A549 (cell line): ENCODE measurements around the gene NEURL1. TPM values are rescaled to one million over a fixed set of nuclear protein-coding genes. Genes with fewer than 3 reads are reported as not detected.

Experiments
- ATAC-seq, 2 experiments: fragments of 200-7000 bp in 1 of 2; fragments of >200 bp in 1 of 2; cut with Nextera tagmentation in 1 of 2; cut with Tn5 transposase in 1 of 2; 3 replicates each; pipeline versions ENCODE4 v1.8.0 to v1.9.1; 2018 to 2020; ENCODE audit warnings: mild to moderate bottlenecking in 1 of 2, moderate library complexity in 1 of 2
- CTCF ChIA-PET: fragments of 300-600 bp; sonication (Branson Sonifier 250); formaldehyde crosslinking; extraction: SDS; loops from one replicate; lab custom pipeline; 2021; ENCODE audit warnings: antibody characterized with exemption, inconsistent platforms; lab: Yijun Ruan, JAX
- POLR2A ChIA-PET: fragments of 350-600 bp; formaldehyde crosslinking; extraction: SDS; loops from one replicate; lab custom pipeline; 2021; ENCODE audit warnings: antibody characterized with exemption, inconsistent platforms; lab: Yijun Ruan, JAX
- DNase-seq, 2 experiments: peaks; one replicate each; pipeline versions ENCODE4 v3.0.0 to v3.0.0-alpha.2; 2011 to 2016; ENCODE audit warnings: low read depth in 1 of 2, low spot score in 1 of 2
- FAIRE-seq: peaks from 2 replicates; lab custom pipeline; 2011; peaks lifted over from hg19 to GRCh38; lab: Jason Lieb, UNC
- H3K27ac ChIP-seq, 2 experiments: fragments of >200 bp; sonication (Bioruptor Twin); formaldehyde crosslinking; 3 replicates each; pipeline ENCODE4 v1.5.1; 2016 to 2017
- H3K4me1 ChIP-seq: fragments of >200 bp; sonication (Bioruptor Twin); formaldehyde crosslinking; 3 replicates; pipeline ENCODE4 v1.6.1; 2016
- H3K4me2 ChIP-seq: fragments of >200 bp; sonication (Bioruptor Twin); formaldehyde crosslinking; 3 replicates; pipeline ENCODE4 v1.6.1; 2016
- H3K4me3 ChIP-seq: fragments of >200 bp; sonication (Bioruptor Twin); formaldehyde crosslinking; 3 replicates; pipeline ENCODE4 v1.5.1; 2016
- H3K9me3 ChIP-seq: fragments of >200 bp; sonication (Bioruptor Twin); formaldehyde crosslinking; 3 replicates; pipeline ENCODE4 v1.6.1; 2016
- BHLHE40 ChIP-seq: IDR thresholded peaks from 2 replicates; pipeline ENCODE4 v1.6.1; 2012; ENCODE audit warnings: low read depth, low read length, inconsistent platforms
- CBX2 ChIP-seq: fragments of 200-600 bp; sonication (generic); IDR thresholded peaks from 2 replicates; pipeline ENCODE4 v1.6.1; 2016; ENCODE audit warnings: low read depth, mild to moderate bottlenecking, borderline replicate concordance
- CBX8 ChIP-seq: fragments of 200-600 bp; sonication (generic); IDR thresholded peaks from 2 replicates; pipeline ENCODE4 v1.6.1; 2016
- CEBPB ChIP-seq, 2 experiments: fragments of >200 bp in 1 of 2; sonication (Bioruptor Twin) in 1 of 2; formaldehyde crosslinking in 1 of 2; IDR thresholded peaks; 2 replicates each; pipeline ENCODE4 v1.6.1; 2012 to 2016
- EHF ChIP-seq: fragments of 250-450 bp; sonication (Bioruptor Pico); IDR thresholded peaks from 2 replicates; pipeline ENCODE4 v1.5.0; 2020; ENCODE audit warnings: mild to moderate bottlenecking
- EHMT2 ChIP-seq: fragments of 200-600 bp; sonication (generic); IDR thresholded peaks from 2 replicates; pipeline ENCODE4 v1.6.1; 2016; ENCODE audit warnings: antibody characterized with exemption, low read depth, mild to moderate bottlenecking, moderate library complexity
- FOSL2 ChIP-seq, 2 experiments: fragments of 450-650 bp in 1 of 2; fragments of >200 bp in 1 of 2; sonication (Bioruptor Twin) in 1 of 2; formaldehyde crosslinking; IDR thresholded peaks; 2 replicates each; pipeline versions ENCODE4 v1.5.0 to v1.6.1; 2016 to 2020; ENCODE audit warnings: mild to moderate bottlenecking in 1 of 2, moderate library complexity in 1 of 2
- FOXS1 ChIP-seq: fragments of 250-450 bp; sonication (Bioruptor Pico); IDR thresholded peaks from 2 replicates; pipeline ENCODE4 v1.5.0; 2020; ENCODE audit warnings: mild to moderate bottlenecking, moderate library complexity
- GATA3 ChIP-seq: IDR thresholded peaks from 2 replicates; pipeline ENCODE4 v1.6.1; 2012; ENCODE audit warnings: borderline replicate concordance
- HOXB5 ChIP-seq: fragments of 250-450 bp; sonication (Bioruptor Pico); IDR thresholded peaks from 2 replicates; pipeline ENCODE4 v1.5.0; 2020; ENCODE audit warnings: mild to moderate bottlenecking, moderate library complexity
- JUN ChIP-seq, 2 experiments: fragments of >200 bp; sonication (Bioruptor Twin); formaldehyde crosslinking; IDR thresholded peaks; 2 replicates in 1 of 2; 3 replicates in 1 of 2; pipeline ENCODE4 v1.6.1; 2016 to 2017
- JUNB ChIP-seq: fragments of >200 bp; sonication (Bioruptor Twin); formaldehyde crosslinking; IDR thresholded peaks from 2 replicates; pipeline ENCODE4 v1.6.1; 2016
- KDM1A ChIP-seq: fragments of 200-600 bp; sonication (generic); IDR thresholded peaks from 2 replicates; pipeline ENCODE4 v1.6.1; 2016; ENCODE audit warnings: low read depth, mild to moderate bottlenecking
- NFE2L2 ChIP-seq: fragments of 150-350 bp; conservative IDR thresholded peaks from 2 replicates; pipeline ENCODE4 v1.6.1; 2014; ENCODE audit warnings: low read length
- NR3C1 ChIP-seq: fragments of >200 bp; sonication (Bioruptor Twin); formaldehyde crosslinking; IDR thresholded peaks from 3 replicates; pipeline ENCODE4 v1.6.1; 2017
- POLR2A ChIP-seq: IDR thresholded peaks from 2 replicates; pipeline ENCODE4 v1.6.1; 2012; ENCODE audit warnings: mild to moderate bottlenecking, low read length
- POLR2AphosphoS2 ChIP-seq: conservative IDR thresholded peaks from 2 replicates; pipeline ENCODE4 v1.6.1; 2012; ENCODE audit warnings: low read length, improper control_type of control experiment, inconsistent platforms
- RAD21 ChIP-seq, 2 experiments: fragments of >200 bp in 1 of 2; sonication (Bioruptor Twin) in 1 of 2; formaldehyde crosslinking in 1 of 2; IDR thresholded peaks in 1 of 2; conservative IDR thresholded peaks in 1 of 2; 2 replicates in 1 of 2; 3 replicates in 1 of 2; pipeline ENCODE4 v1.6.1; 2012 to 2018; ENCODE audit warnings: inconsistent platforms in 1 of 2
- RARB ChIP-seq: fragments of 250-450 bp; sonication (Bioruptor Pico); IDR thresholded peaks from 2 replicates; pipeline ENCODE4 v1.8.0; 2021; ENCODE audit warnings: mild to moderate bottlenecking, moderate library complexity
- RCOR1 ChIP-seq: fragments of 150-350 bp; IDR thresholded peaks from 2 replicates; pipeline ENCODE4 v1.6.1; 2014; ENCODE audit warnings: antibody characterized with exemption, low read length, low read depth
- RNF2 ChIP-seq: fragments of 200-600 bp; sonication (generic); IDR thresholded peaks from 2 replicates; pipeline ENCODE4 v1.6.1; 2016; ENCODE audit warnings: low read depth, mild to moderate bottlenecking, antibody characterized with exemption, moderate library complexity, borderline replicate concordance
- SREBF2 ChIP-seq: fragments of 450-650 bp; IDR thresholded peaks from 2 replicates; pipeline ENCODE4 v1.6.1; 2014; ENCODE audit warnings: mild to moderate bottlenecking, moderate library complexity
- TFCP2L1 ChIP-seq: fragments of 250-450 bp; sonication (Bioruptor Pico); IDR thresholded peaks from 2 replicates; pipeline ENCODE4 v1.5.0; 2021; ENCODE audit warnings: mild to moderate bottlenecking
- ZFP36 ChIP-seq: fragments of 450-650 bp; IDR thresholded peaks from 2 replicates; pipeline ENCODE4 v1.6.1; 2014; ENCODE audit warnings: borderline replicate concordance; ENCODE audit not compliant: partially characterized antibody
- ZNF302 ChIP-seq: fragments of 250-450 bp; sonication (Bioruptor Pico); IDR thresholded peaks from 2 replicates; pipeline ENCODE4 v1.9.0; 2021; ENCODE audit warnings: inconsistent platforms, mild to moderate bottlenecking, moderate library complexity
- ZSCAN20 ChIP-seq: fragments of 250-450 bp; sonication (Bioruptor Pico); IDR thresholded peaks from 2 replicates; pipeline ENCODE4 v1.8.0; 2022; ENCODE audit warnings: mild to moderate bottlenecking, moderate library complexity
- WGBS: methylation state at CpG from one replicate; pipeline ENCODE4 v1.1.6; 2017; ENCODE audit errors: missing lambda C conversion rate; 5-methylcytosine and 5-hydroxymethylcytosine counted together
- polyA plus RNA-seq, 4 experiments: library from polyadenylated mRNA; depleted of rRNA in 3 of 4; stranded (reverse); fragments of >200 nt; fragmentation: RNase III in 1 of 4; extraction: RNeasy Plus Mini Kit Qiagen cat#74134 plus additional on column Dnase treatment in 1 of 4; gene quantifications; 2 replicates in 3 of 4; 3 replicates in 1 of 4; pipeline ENCODE4 v1.2.3, GENCODE V29; 2011 to 2017
- TF ChIP-seq, protein P1 (sequence below): fragments of 150-350 bp; IDR thresholded peaks from 2 replicates; pipeline ENCODE4 v1.6.1; 2014; ENCODE audit warnings: low read depth, mild to moderate bottlenecking, low read length
- TF ChIP-seq, protein P2 (sequence below): IDR thresholded peaks from 2 replicates; pipeline ENCODE4 v1.6.1; 2012; ENCODE audit warnings: low read depth, borderline replicate concordance
- TF ChIP-seq, protein P3 (sequence below): fragments of >200 bp; sonication (Bioruptor Twin); formaldehyde crosslinking; IDR thresholded peaks from 2 replicates; pipeline ENCODE4 v1.6.1; 2016
- TF ChIP-seq, protein P4 (sequence below): IDR thresholded peaks from 2 replicates; pipeline ENCODE4 v1.6.1; 2012
- TF ChIP-seq, protein P5 (sequence below): fragments of >200 bp; sonication (Bioruptor Twin); formaldehyde crosslinking; IDR thresholded peaks from 3 replicates; pipeline ENCODE4 v1.5.1; 2016

Gene NEURL1
- polyA plus RNA-seq, 2 of the 4 experiments (the other 2 are of a cell fraction) = 0.06 to 0.37 TPM

DNA sequence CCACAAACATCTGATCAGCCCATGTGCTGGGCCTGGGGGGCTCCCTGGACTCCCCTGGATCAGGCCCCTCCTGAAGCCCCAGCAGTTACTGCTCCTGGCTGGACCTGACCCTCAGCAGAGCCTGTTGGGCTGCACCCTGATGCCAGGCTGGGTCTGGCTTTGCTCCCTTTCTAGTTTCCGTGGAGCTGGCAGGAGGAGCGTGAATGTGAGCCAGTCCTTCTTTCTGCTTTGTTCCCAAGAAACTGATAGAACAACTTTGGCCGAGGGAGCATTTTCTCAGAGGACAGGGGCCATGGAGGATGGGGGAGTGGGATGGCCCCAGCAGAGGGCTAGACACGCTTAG is 128.2 kb downstream of the NEURL1 start:
- Histone ChIP-seq H3K4me2 (no peak overlapping the region), H3K27ac (no peak overlapping the region), H3K9me3 (no peaks in the 10 kb centered on the region), H3K4me3 (no peak overlapping the region), H3K4me1 (no peaks in the 10 kb centered on the region)
- ChIA-PET POLR2A (no interaction called here), CTCF (interaction anchor here (0.9 to 4.5 kb wide), 6 partner anchors 14 to 263 kb away, joined by 3 to 18 read pairs (median 4); no protein-coding TSS in a partner anchor)
- WGBS = 89% methylated on average over 4 of the region's 4 CpGs
- FAIRE-seq (no peak), ATAC-seq (no peak), DNase-seq (no peak)
- TF ChIP-seq CBX8 (no peak), FOXS1 (CRISPR knock-in tag) (no peak), RAD21 (conservative IDR thresholded peaks at IDR 0.05 in 1 of 2, IDR thresholded peaks at IDR 0.05 in 1 of 2) (no peak), ZNF302 (CRISPR knock-in tag) (no peak), CEBPB (IDR thresholded peaks at IDR 0.05) (no peak), KDM1A (no peak), ZFP36 (no peak), RNF2 (no peak), EHF (CRISPR knock-in tag) (no peak), HOXB5 (CRISPR knock-in tag) (no peak), TFCP2L1 (CRISPR knock-in tag) (no peak), BHLHE40 (no peak), ZSCAN20 (CRISPR knock-in tag) (no peak), POLR2A (no peak), RARB (CRISPR knock-in tag) (no peak), FOSL2 (IDR thresholded peaks at IDR 0.05) (no peak), FOSL2 (CRISPR knock-in tag; IDR thresholded peaks at IDR 0.05) (no peak), SREBF2 (no peak), JUNB (no peak)
- TF ChIP-seq, protein P1, sequence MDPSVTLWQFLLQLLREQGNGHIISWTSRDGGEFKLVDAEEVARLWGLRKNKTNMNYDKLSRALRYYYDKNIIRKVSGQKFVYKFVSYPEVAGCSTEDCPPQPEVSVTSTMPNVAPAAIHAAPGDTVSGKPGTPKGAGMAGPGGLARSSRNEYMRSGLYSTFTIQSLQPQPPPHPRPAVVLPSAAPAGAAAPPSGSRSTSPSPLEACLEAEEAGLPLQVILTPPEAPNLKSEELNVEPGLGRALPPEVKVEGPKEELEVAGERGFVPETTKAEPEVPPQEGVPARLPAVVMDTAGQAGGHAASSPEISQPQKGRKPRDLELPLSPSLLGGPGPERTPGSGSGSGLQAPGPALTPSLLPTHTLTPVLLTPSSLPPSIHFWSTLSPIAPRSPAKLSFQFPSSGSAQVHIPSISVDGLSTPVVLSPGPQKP = no peak
- TF ChIP-seq, protein P2, sequence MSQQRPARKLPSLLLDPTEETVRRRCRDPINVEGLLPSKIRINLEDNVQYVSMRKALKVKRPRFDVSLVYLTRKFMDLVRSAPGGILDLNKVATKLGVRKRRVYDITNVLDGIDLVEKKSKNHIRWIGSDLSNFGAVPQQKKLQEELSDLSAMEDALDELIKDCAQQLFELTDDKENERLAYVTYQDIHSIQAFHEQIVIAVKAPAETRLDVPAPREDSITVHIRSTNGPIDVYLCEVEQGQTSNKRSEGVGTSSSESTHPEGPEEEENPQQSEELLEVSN = no peak

DNA sequence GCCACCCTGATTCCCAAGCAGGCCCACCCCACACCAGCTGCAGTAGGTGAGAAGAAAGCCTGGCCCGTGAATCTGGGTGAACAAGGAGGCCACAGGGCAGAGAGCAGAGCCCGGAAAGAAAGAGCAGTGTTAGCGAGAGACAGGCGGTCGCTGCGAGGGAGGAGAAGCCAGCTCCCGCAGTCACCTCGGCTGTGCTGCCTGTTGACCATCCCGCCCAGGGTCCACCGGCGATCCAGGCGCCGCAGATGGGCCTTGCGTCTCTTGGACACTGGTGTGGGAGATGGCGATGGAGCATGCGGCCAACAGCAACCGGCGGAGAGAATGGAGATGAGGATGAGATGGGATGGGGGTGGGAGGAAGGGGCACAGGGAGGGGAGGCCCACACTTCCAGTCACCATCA is 128.8 kb downstream of the NEURL1 start:
- WGBS = 96% methylated on average over 18 of the region's 18 CpGs
- ATAC-seq = no peak
- POLR2A ChIA-PET = no interaction called here
- no peaks in the 10 kb centered on the region for H3K9me3 ChIP-seq
- no peak overlapping the region for H3K4me3 ChIP-seq
- no peak for TF ChIP-seq POLR2AphosphoS2
- no peak for TF ChIP-seq FOXS1 (CRISPR knock-in tag)
- no peak for TF ChIP-seq ZNF302 (CRISPR knock-in tag)
- TF ChIP-seq EHMT2 = no peak
- TF ChIP-seq ZSCAN20 (CRISPR knock-in tag) = no peak
- no peak for TF ChIP-seq POLR2A
- no peak for TF ChIP-seq JUN (IDR thresholded peaks at IDR 0.05)
- no peak for TF ChIP-seq TFCP2L1 (CRISPR knock-in tag)
- TF ChIP-seq, protein P3, sequence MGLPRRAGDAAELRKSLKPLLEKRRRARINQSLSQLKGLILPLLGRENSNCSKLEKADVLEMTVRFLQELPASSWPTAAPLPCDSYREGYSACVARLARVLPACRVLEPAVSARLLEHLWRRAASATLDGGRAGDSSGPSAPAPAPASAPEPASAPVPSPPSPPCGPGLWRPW = no peak
- TF ChIP-seq, protein P4, sequence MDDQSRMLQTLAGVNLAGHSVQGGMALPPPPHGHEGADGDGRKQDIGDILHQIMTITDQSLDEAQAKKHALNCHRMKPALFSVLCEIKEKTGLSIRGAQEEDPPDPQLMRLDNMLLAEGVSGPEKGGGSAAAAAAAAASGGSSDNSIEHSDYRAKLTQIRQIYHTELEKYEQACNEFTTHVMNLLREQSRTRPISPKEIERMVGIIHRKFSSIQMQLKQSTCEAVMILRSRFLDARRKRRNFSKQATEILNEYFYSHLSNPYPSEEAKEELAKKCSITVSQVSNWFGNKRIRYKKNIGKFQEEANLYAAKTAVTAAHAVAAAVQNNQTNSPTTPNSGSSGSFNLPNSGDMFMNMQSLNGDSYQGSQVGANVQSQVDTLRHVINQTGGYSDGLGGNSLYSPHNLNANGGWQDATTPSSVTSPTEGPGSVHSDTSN = no peak
- TF ChIP-seq RCOR1 = no peak
- TF ChIP-seq NFE2L2 = no peak
- no peak for TF ChIP-seq HOXB5 (CRISPR knock-in tag)
- TF ChIP-seq GATA3 = no peak
- no peak for TF ChIP-seq NR3C1
- TF ChIP-seq, protein P1 = no peak
- no peak for TF ChIP-seq CBX2
- TF ChIP-seq, protein P5, sequence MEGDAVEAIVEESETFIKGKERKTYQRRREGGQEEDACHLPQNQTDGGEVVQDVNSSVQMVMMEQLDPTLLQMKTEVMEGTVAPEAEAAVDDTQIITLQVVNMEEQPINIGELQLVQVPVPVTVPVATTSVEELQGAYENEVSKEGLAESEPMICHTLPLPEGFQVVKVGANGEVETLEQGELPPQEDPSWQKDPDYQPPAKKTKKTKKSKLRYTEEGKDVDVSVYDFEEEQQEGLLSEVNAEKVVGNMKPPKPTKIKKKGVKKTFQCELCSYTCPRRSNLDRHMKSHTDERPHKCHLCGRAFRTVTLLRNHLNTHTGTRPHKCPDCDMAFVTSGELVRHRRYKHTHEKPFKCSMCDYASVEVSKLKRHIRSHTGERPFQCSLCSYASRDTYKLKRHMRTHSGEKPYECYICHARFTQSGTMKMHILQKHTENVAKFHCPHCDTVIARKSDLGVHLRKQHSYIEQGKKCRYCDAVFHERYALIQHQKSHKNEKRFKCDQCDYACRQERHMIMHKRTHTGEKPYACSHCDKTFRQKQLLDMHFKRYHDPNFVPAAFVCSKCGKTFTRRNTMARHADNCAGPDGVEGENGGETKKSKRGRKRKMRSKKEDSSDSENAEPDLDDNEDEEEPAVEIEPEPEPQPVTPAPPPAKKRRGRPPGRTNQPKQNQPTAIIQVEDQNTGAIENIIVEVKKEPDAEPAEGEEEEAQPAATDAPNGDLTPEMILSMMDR = no peak
- no peak for TF ChIP-seq FOSL2 (IDR thresholded peaks at IDR 0.05)
- no peak for TF ChIP-seq FOSL2 (CRISPR knock-in tag; IDR thresholded peaks at IDR 0.05)
- CTCF ChIA-PET = interaction anchor here (0.8 to 4.5 kb wide), 8 partner anchors 13 to 263 kb away, joined by 3 to 18 read pairs (median 4); no protein-coding TSS in a partner anchor
- no peaks in the 10 kb centered on the region for H3K4me1 ChIP-seq
- DNase-seq = no peak
- no peak overlapping the region for H3K27ac ChIP-seq
- FAIRE-seq = no peak
- H3K4me2 ChIP-seq = no peak overlapping the region
